Lower lobe of right lung (tissue), 2 donors: ENCODE data around the gene PLEKHA5. TPM values are rescaled to one million over a fixed set of nuclear protein-coding genes. Genes with fewer than 3 reads are reported as not detected.
A peak's percentile ranks its signal among the peaks of the same experiment; 100 is the strongest.

Experiments used
- ATAC-seq, 2 donors: fragments of 200-7000 bp; cut with Tn5 transposase; one replicate each; pipeline ENCODE4 v1.9.1; 2020 to 2022; ENCODE audit warnings: mild to moderate bottlenecking in 2 of 2, moderate library complexity in 2 of 2
- DNase-seq: peaks from one replicate; pipeline ENCODE4 v3.0.0-alpha.2; 2020
- H3K27ac ChIP-seq: fragments of 200-600 bp; one replicate; pipeline ENCODE4 v1.8.0; 2022
- H3K27me3 ChIP-seq: fragments of 200-600 bp; one replicate; pipeline ENCODE4 v1.8.0; 2022; ENCODE audit warnings: low read depth
- H3K36me3 ChIP-seq: fragments of 200-600 bp; one replicate; pipeline ENCODE4 v1.8.0; 2022; ENCODE audit warnings: mild to moderate bottlenecking
- H3K4me1 ChIP-seq: fragments of 200-600 bp; one replicate; pipeline ENCODE4 v1.8.0; 2022
- H3K4me3 ChIP-seq: fragments of 200-600 bp; one replicate; pipeline ENCODE4 v1.8.0; 2022; ENCODE audit warnings: mild to moderate bottlenecking
- H3K9me3 ChIP-seq: fragments of 200-600 bp; one replicate; pipeline ENCODE4 v1.8.0; 2022
- intact Hi-C: fragments of 100-400 bp; cut with DNase I; formaldehyde crosslinking; loops from one replicate; pipeline ENCODE4 v1.11.0; 2022
- total RNA-seq: library from RNA; stranded (reverse); fragmentation: NEBNext Ultra II Directional; extraction: Animal tissue kit (Norgen Biotek cat#: 25700); gene quantifications from one replicate; pipeline ENCODE4 v1.2.1, GENCODE V29; 2021
- TF ChIP-seq, protein P1 (sequence below): fragments of 200-600 bp; IDR thresholded peaks from one replicate; pipeline ENCODE4 v1.8.0; 2022; ENCODE audit warnings: antibody characterized with exemption, mild to moderate bottlenecking
- donor health status: DM: no; HTN: yes; CAD: no; lungs with severe emphysema.

PLEKHA5 gene
- total RNA-seq, 1 donor from 2014 or later, result 29.2 TPM

- intact Hi-C loops, result no loop called here
- Histone ChIP-seq H3K4me1 (peaks cover 12% of the 10 kb centered on the region), H3K27ac (peak overlapping the region; percentile 79), H3K4me3 (peak overlapping the region; percentile 83), H3K36me3 (no peaks in the 10 kb centered on the region), H3K27me3 (no peaks in the 10 kb centered on the region), H3K9me3 (peaks cover 21% of the 10 kb centered on the region)
- DNase-seq (peak; percentile 53), ATAC-seq (peak; percentile 39 to 49)
- TF ChIP-seq, protein P1, sequence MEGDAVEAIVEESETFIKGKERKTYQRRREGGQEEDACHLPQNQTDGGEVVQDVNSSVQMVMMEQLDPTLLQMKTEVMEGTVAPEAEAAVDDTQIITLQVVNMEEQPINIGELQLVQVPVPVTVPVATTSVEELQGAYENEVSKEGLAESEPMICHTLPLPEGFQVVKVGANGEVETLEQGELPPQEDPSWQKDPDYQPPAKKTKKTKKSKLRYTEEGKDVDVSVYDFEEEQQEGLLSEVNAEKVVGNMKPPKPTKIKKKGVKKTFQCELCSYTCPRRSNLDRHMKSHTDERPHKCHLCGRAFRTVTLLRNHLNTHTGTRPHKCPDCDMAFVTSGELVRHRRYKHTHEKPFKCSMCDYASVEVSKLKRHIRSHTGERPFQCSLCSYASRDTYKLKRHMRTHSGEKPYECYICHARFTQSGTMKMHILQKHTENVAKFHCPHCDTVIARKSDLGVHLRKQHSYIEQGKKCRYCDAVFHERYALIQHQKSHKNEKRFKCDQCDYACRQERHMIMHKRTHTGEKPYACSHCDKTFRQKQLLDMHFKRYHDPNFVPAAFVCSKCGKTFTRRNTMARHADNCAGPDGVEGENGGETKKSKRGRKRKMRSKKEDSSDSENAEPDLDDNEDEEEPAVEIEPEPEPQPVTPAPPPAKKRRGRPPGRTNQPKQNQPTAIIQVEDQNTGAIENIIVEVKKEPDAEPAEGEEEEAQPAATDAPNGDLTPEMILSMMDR, result no peak
Observed at GRCh38 chr12:19130224-19131024, 891 bp downstream of the PLEKHA5 start.

GRCh38 chr12:19131025-19131444, 1.5 kb downstream of the PLEKHA5 start:
- intact Hi-C loops, result no loop called here
- H3K27ac ChIP-seq, result peak overlapping the region; percentile 79
- ATAC-seq, result peak; percentile 27 to 52
- peak overlapping the region; percentile 83 for H3K4me3 ChIP-seq
- TF ChIP-seq, protein P1, result no peak
- no peaks in the 10 kb centered on the region for H3K27me3 ChIP-seq
- H3K4me1 ChIP-seq, result peaks cover 12% of the 10 kb centered on the region
- no peak for DNase-seq
- H3K36me3 ChIP-seq, result no peaks in the 10 kb centered on the region
- H3K9me3 ChIP-seq, result peaks cover 21% of the 10 kb centered on the region

- H3K4me1 ChIP-seq, result no peaks in the 10 kb centered on the region
- ATAC-seq (no peak), DNase-seq (no peak)
- H3K4me3 ChIP-seq, result no peak overlapping the region
- H3K27ac ChIP-seq, result no peak overlapping the region
- H3K9me3 ChIP-seq, result no peaks in the 10 kb centered on the region
- intact Hi-C loops, result no loop called here
- H3K27me3 ChIP-seq, result no peaks in the 10 kb centered on the region
- TF ChIP-seq, protein P1, result no peak
- no peaks in the 10 kb centered on the region for H3K36me3 ChIP-seq
Observed at GRCh38 chr12:19138551-19138950, 9.0 kb downstream of the PLEKHA5 start.

GRCh38 chr12:19138956-19139355, 9.4 kb downstream of the PLEKHA5 start:
- TF ChIP-seq, protein P1, result no peak
- ATAC-seq (no peak), DNase-seq (no peak)
- intact Hi-C loops, result no loop called here
- H3K36me3 ChIP-seq, result no peaks in the 10 kb centered on the region
- no peaks in the 10 kb centered on the region for H3K4me1 ChIP-seq
- H3K9me3 ChIP-seq, result no peaks in the 10 kb centered on the region
- H3K4me3 ChIP-seq, result no peak overlapping the region
- no peaks in the 10 kb centered on the region for H3K27me3 ChIP-seq
- no peak overlapping the region for H3K27ac ChIP-seq

GRCh38 chr12:19139615-19140194, 10.2 kb downstream of the PLEKHA5 start:
- H3K9me3 ChIP-seq, result no peaks in the 10 kb centered on the region
- intact Hi-C loops, result no loop called here
- no peak overlapping the region for H3K27ac ChIP-seq
- no peaks in the 10 kb centered on the region for H3K4me1 ChIP-seq
- ATAC-seq (no peak), DNase-seq (no peak)
- H3K4me3 ChIP-seq, result no peak overlapping the region
- TF ChIP-seq, protein P1, result no peak
- H3K27me3 ChIP-seq, result no peaks in the 10 kb centered on the region
- H3K36me3 ChIP-seq, result no peaks in the 10 kb centered on the region
